GM19193 (cell line): Measurements from ENCODE around the gene MSX2.

Experiments
- POLR2A ChIP-seq: IDR thresholded peaks from 4 replicates; pipeline ENCODE4 v1.6.1; 2011; ENCODE audit not compliant: insufficient read depth, insufficient read length; ENCODE audit errors: extremely low read depth

Gene MSX2

GRCh38 chr5:174765540-174765939, 41.2 kb downstream of the MSX2 start:
- no peak for TF ChIP-seq POLR2A

GRCh38 chr5:174767670-174768069, 43.3 kb downstream of the MSX2 start:
- TF ChIP-seq POLR2A: no peak

GRCh38 chr5:174769005-174769404, 44.6 kb downstream of the MSX2 start:
- TF ChIP-seq POLR2A: no peak

- no peak for TF ChIP-seq POLR2A
Observed at GRCh38 chr5:174773371-174773770, 49.0 kb downstream of the MSX2 start.

- TF ChIP-seq POLR2A: no peak
Observed at GRCh38 chr5:174775081-174775480, 50.7 kb downstream of the MSX2 start.

- no peak for TF ChIP-seq POLR2A
Observed at GRCh38 chr5:174777111-174777510, 52.7 kb downstream of the MSX2 start.

GRCh38 chr5:174777583-174777982, 53.2 kb downstream of the MSX2 start:
- no peak for TF ChIP-seq POLR2A
